ENCODE measurements around the gene CASZ1. TPM values are rescaled to one million over a fixed set of nuclear protein-coding genes. Genes with fewer than 3 reads are reported as not detected.

Gene CASZ1
- total and polyA plus RNA-seq, 2 donors (not counting 1 experiment from before 2014, with no cell fraction given): 0.34 to 0.50 TPM

- Histone ChIP-seq H3K9me3 (ENCODE audit: control insufficient read depth, insufficient read depth, low read depth, low read length) (no peaks in the 10 kb centered on the region), H3K27ac (ENCODE audit: insufficient read depth, low read length) (no peak overlapping the region), H3K27me3 (ENCODE audit: control insufficient read depth, insufficient read depth, low read length) (no peaks in the 10 kb centered on the region), H3K4me1 (ENCODE audit: control insufficient read depth, extremely low read depth, insufficient read depth, low read length) (peaks cover 5% of the 10 kb centered on the region), H2AFZ (ENCODE audit: low read length) (no peak overlapping the region), H4K20me1 (ENCODE audit: control insufficient read depth, extremely low read depth, insufficient read depth, low read length) (no peaks in the 10 kb centered on the region), H3K36me3 (ENCODE audit: control insufficient read depth, insufficient read depth, low read length) (no peaks in the 10 kb centered on the region), H3K9ac (ENCODE audit: insufficient read depth, low read length) (no peak overlapping the region), H3K4me2 (ENCODE audit: extremely low read depth, insufficient read depth, low read length) (no peak overlapping the region), H3K79me2 (ENCODE audit: control insufficient read depth, insufficient read depth, low read length) (no peaks in the 10 kb centered on the region), H3K4me3 (replicated peaks in 1 of 4; ENCODE audit: control extremely low read depth in 1 of 4, insufficient read depth in 1 of 4, low read depth in 3 of 4, low read length in 4 of 4) (no peak overlapping the region)
- no peak for DNase-seq (ENCODE audit: low read depth in 2 of 2)
- TF ChIP-seq CTCF (conservative IDR thresholded peaks at IDR 0.05 in 1 of 2, IDR thresholded peaks at IDR 0.05 in 1 of 2; ENCODE audit: low read depth in 1 of 2, low read length in 2 of 2) (no peak), EZH2 (IDR thresholded peaks at IDR 0.05; ENCODE audit: low read length, missing control alignments) (no peak)
Measured at GRCh38 chr1:10602936-10603335, 193.5 kb downstream of the CASZ1 start.

GRCh38 chr1:10601342-10602070 is 194.9 kb downstream of the CASZ1 start:
- H3K9me3 ChIP-seq (ENCODE audit: control insufficient read depth, insufficient read depth, low read depth, low read length): no peaks in the 10 kb centered on the region
- TF ChIP-seq CTCF (conservative IDR thresholded peaks at IDR 0.05 in 1 of 2, IDR thresholded peaks at IDR 0.05 in 1 of 2; ENCODE audit: low read depth in 1 of 2, low read length in 2 of 2) (no peak), EZH2 (IDR thresholded peaks at IDR 0.05; ENCODE audit: low read length, missing control alignments) (no peak)
- H4K20me1 ChIP-seq (ENCODE audit: control insufficient read depth, extremely low read depth, insufficient read depth, low read length): no peaks in the 10 kb centered on the region
- H3K36me3 ChIP-seq (ENCODE audit: control insufficient read depth, insufficient read depth, low read length): no peaks in the 10 kb centered on the region
- H3K27ac ChIP-seq (ENCODE audit: insufficient read depth, low read length): no peak overlapping the region
- H3K4me1 ChIP-seq (ENCODE audit: control insufficient read depth, extremely low read depth, insufficient read depth, low read length): peaks cover 5% of the 10 kb centered on the region
- no peaks in the 10 kb centered on the region for H3K79me2 ChIP-seq (ENCODE audit: control insufficient read depth, insufficient read depth, low read length)
- no peaks in the 10 kb centered on the region for H3K27me3 ChIP-seq (ENCODE audit: control insufficient read depth, insufficient read depth, low read length)
- no peak overlapping the region for H3K4me3 ChIP-seq (replicated peaks in 1 of 4; ENCODE audit: control extremely low read depth in 1 of 4, insufficient read depth in 1 of 4, low read depth in 3 of 4, low read length in 4 of 4)
- DNase-seq (ENCODE audit: low read depth in 2 of 2): no peak
- no peak overlapping the region for H3K9ac ChIP-seq (ENCODE audit: insufficient read depth, low read length)
- no peak overlapping the region for H3K4me2 ChIP-seq (ENCODE audit: extremely low read depth, insufficient read depth, low read length)
- H2AFZ ChIP-seq (ENCODE audit: low read length): no peak overlapping the region

GRCh38 chr1:10599194-10599861 is 197.1 kb downstream of the CASZ1 start:
- TF ChIP-seq EZH2 (IDR thresholded peaks at IDR 0.05; ENCODE audit: low read length, missing control alignments): no peak
- no peak for TF ChIP-seq CTCF (conservative IDR thresholded peaks at IDR 0.05 in 1 of 2, IDR thresholded peaks at IDR 0.05 in 1 of 2; ENCODE audit: low read depth in 1 of 2, low read length in 2 of 2)
- DNase-seq (ENCODE audit: low read depth in 2 of 2): peak; percentile 70 to 93
- Histone ChIP-seq H4K20me1 (ENCODE audit: control insufficient read depth, extremely low read depth, insufficient read depth, low read length) (no peaks in the 10 kb centered on the region), H3K36me3 (ENCODE audit: control insufficient read depth, insufficient read depth, low read length) (no peaks in the 10 kb centered on the region), H3K4me2 (ENCODE audit: extremely low read depth, insufficient read depth, low read length) (peak overlapping the region; percentile 60), H3K9me3 (ENCODE audit: control insufficient read depth, insufficient read depth, low read depth, low read length) (no peaks in the 10 kb centered on the region), H3K4me3 (replicated peaks in 1 of 4; ENCODE audit: control extremely low read depth in 1 of 4, insufficient read depth in 1 of 4, low read depth in 3 of 4, low read length in 4 of 4) (no peak overlapping the region), H3K27ac (ENCODE audit: insufficient read depth, low read length) (peak overlapping the region; percentile 36), H3K79me2 (ENCODE audit: control insufficient read depth, insufficient read depth, low read length) (no peaks in the 10 kb centered on the region), H3K4me1 (ENCODE audit: control insufficient read depth, extremely low read depth, insufficient read depth, low read length) (peaks cover 5% of the 10 kb centered on the region), H2AFZ (ENCODE audit: low read length) (no peak overlapping the region), H3K9ac (ENCODE audit: insufficient read depth, low read length) (no peak overlapping the region), H3K27me3 (ENCODE audit: control insufficient read depth, insufficient read depth, low read length) (no peaks in the 10 kb centered on the region)
